Activated CD4-positive, alpha-beta memory T cell treated with anti-CD3 and anti-CD28 coated beads, Interleukin-2, amount 10 ng/mL, durations not matched to agents 7 days and 5 days (primary cell): ENCODE results near the gene ABHD14A. TPM values are rescaled to one million over a fixed set of nuclear protein-coding genes. Genes with fewer than 3 reads are reported as not detected.
"Not testable (repeated sequence)": the region's sequence is repeated elsewhere in the genome, so short reads cannot be mapped to it uniquely, and the experiment has no call there.

Experiments
- CTCF ChIA-PET: fragments of 350-600 bp; sonication (Branson Sonifier 250); formaldehyde crosslinking; loops from one replicate; lab custom pipeline; 2021; ENCODE audit warnings: antibody characterized with exemption, inconsistent platforms; lab: Charles Lee
- POLR2A ChIA-PET: fragments of 350-600 bp; sonication (Branson Sonifier 250); formaldehyde crosslinking; loops from one replicate; lab custom pipeline; 2021; ENCODE audit warnings: antibody characterized with exemption; lab: Charles Lee
- DNase-seq: peaks from one replicate; pipeline ENCODE4 v3.0.0-alpha.2; 2020
- H3K27ac Mint-ChIP-seq: one replicate; pipeline ENCODE4 v1.8.0; 2021; ENCODE audit warnings: mild to moderate bottlenecking, mixed read lengths
- H3K27me3 Mint-ChIP-seq: one replicate; pipeline ENCODE4 v1.8.0; 2021; ENCODE audit warnings: mixed read lengths
- H3K36me3 Mint-ChIP-seq: one replicate; pipeline ENCODE4 v1.8.0; 2021; ENCODE audit warnings: low read depth, mixed read lengths
- H3K4me1 Mint-ChIP-seq: one replicate; pipeline ENCODE4 v1.8.0; 2021; ENCODE audit warnings: mixed read lengths
- H3K4me3 Mint-ChIP-seq: one replicate; pipeline ENCODE4 v1.8.0; 2021; ENCODE audit warnings: mild to moderate bottlenecking, mixed read lengths
- H3K9me3 Mint-ChIP-seq: one replicate; pipeline ENCODE4 v1.8.0; 2021; ENCODE audit warnings: mixed read lengths
- total RNA-seq, 2 experiments: library from RNA; stranded (reverse); gene quantifications; one replicate each; pipeline ENCODE4 v1.2.3, GENCODE V29; 2021

Gene ABHD14A
- total RNA-seq, 2 experiments from 2014 or later: 10.8 to 13.3 TPM

DNA sequence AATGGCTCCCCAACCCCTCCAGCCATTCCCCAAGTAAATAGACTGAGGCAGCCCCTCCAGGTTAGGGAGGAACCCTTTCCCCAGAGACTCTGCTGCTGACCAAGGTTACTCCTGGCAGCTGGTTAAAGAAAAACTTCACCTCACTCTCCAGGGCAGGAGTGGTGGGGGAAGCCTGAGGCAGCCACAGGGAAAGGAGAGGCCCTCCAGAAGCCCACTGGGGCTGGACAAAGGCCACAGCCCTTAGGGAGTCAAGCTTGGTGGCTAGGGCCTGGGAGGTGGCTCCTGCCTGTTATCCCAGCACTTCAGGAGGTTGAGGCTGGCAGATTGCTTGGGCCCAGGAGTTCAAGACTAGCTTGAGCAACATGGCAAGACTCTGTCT is 9.4 kb downstream of the ABHD14A start:
- Mint-ChIP-seq H3K4me1 (peaks cover 30% of the 10 kb centered on the region), H3K27me3 (no peaks in the 10 kb centered on the region), H3K9me3 (no peaks in the 10 kb centered on the region), H3K27ac (peak overlapping the region; percentile 92), H3K36me3 (peaks cover 8% of the 10 kb centered on the region), H3K4me3 (peak overlapping the region; percentile 44)
- ChIA-PET CTCF (interaction anchor here (1.0 to 4.5 kb wide), 5 partner anchors 10 to 139 kb away, joined by 3 to 43 read pairs (median 5); partner anchors contain the start of genes ABHD14A, ABHD14B, PARP3 and RRP9), POLR2A (interaction anchor here (1.4 to 7.6 kb wide), 6 partner anchors 8 to 72 kb away, joined by 4 to 78 read pairs (median 26); partner anchors contain the start of genes ABHD14A, ABHD14B, DUSP7 and PARP3)
- DNase-seq: no peak

DNA sequence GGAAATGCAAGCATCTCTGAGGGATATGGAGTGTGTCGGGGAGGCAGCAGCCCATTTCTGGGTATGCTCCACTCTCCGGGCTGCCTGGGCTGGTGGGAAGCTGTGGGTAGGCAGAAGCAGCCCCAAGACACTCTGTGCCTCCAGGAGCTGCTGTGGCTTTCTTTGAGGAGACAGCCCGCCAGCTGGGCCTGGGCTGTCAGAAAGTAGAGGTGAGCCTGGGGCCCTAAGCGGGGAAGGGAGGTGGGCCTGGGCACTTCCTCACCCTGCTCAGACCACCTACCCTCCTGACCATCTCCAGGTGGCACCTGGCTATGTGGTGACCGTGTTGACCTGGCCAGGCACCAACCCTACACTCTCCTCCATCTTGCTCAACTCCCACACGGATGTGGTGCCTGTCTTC is 10.2 kb downstream of the ABHD14A start:
- POLR2A ChIA-PET: interaction anchor here (2.7 to 7.6 kb wide), 4 partner anchors 7 to 43 kb away, joined by 15 to 78 read pairs (median 39); partner anchors contain the start of genes ABHD14A, ABHD14B, PARP3 and RPL29
- CTCF ChIA-PET: interaction anchor here (1.0 to 4.5 kb wide), 4 partner anchors 11 to 138 kb away, joined by 3 to 43 read pairs (median 11); partner anchors contain the start of genes ABHD14A, ABHD14B, PARP3 and RRP9
- DNase-seq: no peak
- no peak overlapping the region for H3K4me3 Mint-ChIP-seq
- H3K27ac Mint-ChIP-seq: peak overlapping the region; percentile 64
- H3K27me3 Mint-ChIP-seq: no peaks in the 10 kb centered on the region
- peaks cover 30% of the 10 kb centered on the region for H3K4me1 Mint-ChIP-seq
- peaks cover 8% of the 10 kb centered on the region for H3K36me3 Mint-ChIP-seq
- H3K9me3 Mint-ChIP-seq: no peaks in the 10 kb centered on the region

DNA sequence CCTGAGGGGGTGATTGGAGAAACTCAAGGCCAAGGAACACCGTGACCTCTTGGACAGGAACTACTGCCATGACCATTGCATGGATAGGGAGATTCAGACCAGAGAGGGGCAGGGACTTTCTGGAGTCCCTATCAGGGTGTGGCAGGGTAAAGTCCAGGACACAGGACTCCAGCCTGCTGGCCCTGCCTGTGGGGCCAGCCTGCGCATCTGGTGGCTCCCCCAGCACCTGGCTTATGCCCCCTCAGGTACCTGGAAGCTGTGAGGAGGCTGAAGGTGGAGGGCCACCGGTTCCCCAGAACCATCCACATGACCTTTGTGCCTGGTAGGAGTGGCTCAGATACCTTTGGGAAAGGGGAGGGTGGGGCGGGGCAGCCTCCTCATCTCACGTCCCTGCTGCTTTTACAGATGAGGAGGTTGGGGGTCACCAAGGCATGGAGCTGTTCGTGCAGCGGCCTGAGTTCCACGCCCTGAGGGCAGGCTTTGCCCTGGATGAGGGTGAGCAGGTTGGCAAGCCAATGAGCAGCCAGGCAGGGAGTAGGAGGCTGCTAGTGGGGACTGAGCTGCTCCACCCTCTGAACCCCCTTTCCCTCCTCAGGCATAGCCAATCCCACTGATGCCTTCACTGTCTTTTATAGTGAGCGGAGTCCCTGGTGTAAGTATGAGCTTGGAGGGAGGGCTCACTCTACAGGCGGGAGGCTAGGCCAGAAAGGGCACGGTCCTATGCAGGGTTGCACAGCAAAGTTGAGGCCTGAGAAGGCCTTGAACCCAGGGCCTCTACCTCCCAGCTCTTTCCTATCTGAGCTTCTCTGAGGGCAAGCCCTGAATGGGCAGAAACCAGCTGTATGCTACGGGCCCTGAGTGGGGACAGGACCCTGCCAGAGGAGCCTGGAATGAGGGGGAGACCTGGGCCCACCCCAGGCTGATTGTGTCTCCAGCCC is 11.4 kb downstream of the ABHD14A start:
- no peak overlapping the region for H3K4me3 Mint-ChIP-seq
- CTCF ChIA-PET: no interaction called here

DNA sequence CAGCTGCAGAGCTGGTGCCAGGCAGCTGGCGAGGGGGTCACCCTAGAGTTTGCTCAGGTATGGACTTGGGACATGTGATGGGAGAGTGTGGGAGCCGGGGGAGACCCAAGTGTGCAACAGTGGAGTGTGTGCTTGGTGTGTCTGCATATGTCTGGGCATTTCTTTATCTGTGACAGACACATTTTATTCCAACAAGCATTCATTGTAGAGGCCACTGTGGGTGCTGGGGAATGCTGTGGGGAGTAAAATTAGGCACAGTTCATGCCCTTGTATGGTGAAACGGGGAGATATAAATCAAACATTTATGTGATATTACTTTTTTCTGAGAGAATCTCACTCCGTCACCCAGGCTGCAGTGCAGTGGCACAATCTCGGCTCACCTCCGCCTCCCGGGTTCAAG is 12.7 kb downstream of the ABHD14A start:
- Mint-ChIP-seq H3K36me3 (peaks cover 15% of the 10 kb centered on the region), H3K4me3 (no peak overlapping the region), H3K27ac (no peak overlapping the region), H3K9me3 (no peaks in the 10 kb centered on the region), H3K27me3 (no peaks in the 10 kb centered on the region), H3K4me1 (peaks cover 28% of the 10 kb centered on the region)
- ChIA-PET CTCF (no interaction called here), POLR2A (interaction anchor here (7.6 kb wide), 1 partner anchor 8 kb away, joined by 78 read pairs; the partner anchor contains the start of gene RPL29)
- DNase-seq: no peak

More for the DNA sequence above, 11.4 kb downstream of the ABHD14A start:
- no peak for DNase-seq
- no peak overlapping the region for H3K27ac Mint-ChIP-seq
- H3K4me1 Mint-ChIP-seq: peaks cover 29% of the 10 kb centered on the region
- H3K36me3 Mint-ChIP-seq: peaks cover 11% of the 10 kb centered on the region
- H3K27me3 Mint-ChIP-seq: no peaks in the 10 kb centered on the region
- POLR2A ChIA-PET: interaction anchor here (7.6 kb wide), 1 partner anchor 9 kb away, joined by 78 read pairs; the partner anchor contains the start of gene RPL29
- no peaks in the 10 kb centered on the region for H3K9me3 Mint-ChIP-seq

DNA sequence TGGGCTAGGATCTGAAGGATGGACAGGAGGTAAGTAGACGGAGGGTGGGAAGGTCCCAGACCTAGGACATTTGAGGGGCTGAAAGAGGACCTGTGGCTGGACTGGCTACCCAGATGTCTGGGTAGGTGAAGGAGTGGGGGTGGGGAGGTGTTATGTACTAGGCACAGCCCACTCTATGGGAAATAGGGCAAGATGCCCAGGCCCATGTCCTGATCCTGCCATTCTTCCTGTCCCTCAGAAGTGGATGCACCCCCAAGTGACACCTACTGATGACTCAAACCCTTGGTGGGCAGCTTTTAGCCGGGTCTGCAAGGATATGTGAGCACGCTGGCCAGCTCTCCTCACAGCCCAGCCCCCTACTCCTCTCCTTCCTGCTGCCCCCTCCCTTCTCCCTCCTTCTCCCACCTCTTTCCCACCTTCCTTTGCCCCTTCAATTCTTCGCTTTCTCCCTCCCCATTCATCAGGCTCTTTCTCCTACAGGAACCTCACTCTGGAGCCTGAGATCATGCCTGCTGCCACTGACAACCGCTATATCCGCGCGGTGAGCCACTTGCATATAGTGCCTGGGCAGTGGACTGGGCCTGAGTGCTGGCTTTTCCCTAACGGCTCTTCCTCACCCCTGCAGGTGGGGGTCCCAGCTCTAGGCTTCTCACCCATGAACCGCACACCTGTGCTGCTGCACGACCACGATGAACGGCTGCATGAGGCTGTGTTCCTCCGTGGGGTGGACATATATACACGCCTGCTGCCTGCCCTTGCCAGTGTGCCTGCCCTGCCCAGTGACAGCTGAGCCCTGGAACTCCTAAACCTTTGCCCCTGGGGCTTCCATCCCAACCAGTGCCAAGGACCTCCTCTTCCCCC is 13.7 kb downstream of the ABHD14A start:
- Mint-ChIP-seq H3K27me3 (no peaks in the 10 kb centered on the region), H3K27ac (peak overlapping the region; percentile 24), H3K36me3 (peaks cover 19% of the 10 kb centered on the region), H3K4me3 (no peak overlapping the region), H3K9me3 (no peaks in the 10 kb centered on the region), H3K4me1 (peaks cover 29% of the 10 kb centered on the region)
- ChIA-PET POLR2A (no interaction called here), CTCF (no interaction called here)
- no peak for DNase-seq

DNA sequence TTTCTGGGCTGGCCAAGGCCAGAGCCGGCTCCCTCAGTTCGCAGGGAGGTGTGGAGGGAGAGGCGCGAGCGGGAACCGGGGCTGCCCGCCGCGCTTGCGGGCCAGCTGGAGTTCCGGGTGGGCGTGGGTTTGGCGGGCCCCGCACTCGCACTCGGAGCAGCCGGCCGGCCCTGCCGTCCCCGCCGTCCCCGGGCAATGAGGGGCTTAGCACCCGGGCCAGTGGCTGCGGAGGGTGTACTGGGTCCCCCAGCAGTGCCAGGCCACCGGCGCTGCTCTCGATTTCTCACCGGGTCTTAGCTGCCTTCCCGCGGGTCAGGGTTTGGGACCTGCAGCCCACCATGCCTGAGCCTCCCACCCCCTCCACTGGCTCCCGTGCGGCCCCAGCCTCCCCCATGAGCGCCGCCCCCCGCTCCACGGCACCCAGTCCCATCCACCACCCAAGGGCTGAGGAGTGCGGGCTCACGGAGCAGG is 15.7 kb downstream of the ABHD14A start:
- not testable (repeated sequence) for H3K27me3 Mint-ChIP-seq, H3K9me3 Mint-ChIP-seq, DNase-seq, H3K27ac Mint-ChIP-seq, H3K4me3 Mint-ChIP-seq
- Mint-ChIP-seq H3K4me1 (peaks cover 37% of the 10 kb centered on the region), H3K36me3 (peaks cover 39% of the 10 kb centered on the region)
- ChIA-PET POLR2A (interaction anchor here (1.2 to 3.1 kb wide), 2 partner anchors 11 to 48 kb away, joined by 4 to 11 read pairs; partner anchors contain the start of genes PARP3 and RRP9), CTCF (interaction anchor here (1.9 kb wide), 1 partner anchor 17 kb away, joined by 5 read pairs; the partner anchor contains the start of gene ABHD14B)

DNA sequence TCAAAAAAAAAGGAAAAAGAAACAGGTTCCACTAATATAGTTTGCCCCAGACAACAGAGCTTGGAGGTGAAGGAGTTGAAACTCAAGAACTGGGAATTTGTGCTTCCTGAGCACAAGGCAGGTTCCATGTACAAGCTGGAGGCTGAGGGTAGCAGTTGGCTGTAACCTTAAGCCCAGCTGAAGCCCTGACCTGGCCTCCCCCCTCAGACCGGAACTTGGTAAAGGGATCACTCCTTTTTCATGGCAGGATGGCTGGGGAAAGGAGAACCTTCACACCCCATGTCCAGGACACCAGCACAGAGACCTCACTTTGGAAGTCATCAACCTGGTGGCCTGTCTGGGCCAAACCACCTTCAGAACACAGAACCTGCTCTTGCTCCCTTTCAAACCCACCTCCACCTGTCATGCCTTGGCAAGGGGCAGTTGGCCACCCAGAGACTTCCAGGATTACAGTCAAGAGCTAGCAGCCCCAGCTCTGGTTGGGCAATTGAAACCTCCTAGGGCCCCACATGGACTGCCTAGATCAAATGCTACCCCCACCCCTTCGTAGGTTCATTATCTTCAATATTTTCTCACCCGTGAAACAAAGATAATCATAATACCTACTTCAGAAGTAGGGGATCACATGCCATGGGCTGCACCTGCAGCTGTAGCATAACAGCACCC is 17.3 kb downstream of the ABHD14A start:
- H3K27me3 Mint-ChIP-seq: peaks cover 1% of the 10 kb centered on the region
- ChIA-PET POLR2A (interaction anchor here (0.7 to 3.1 kb wide), 8 partner anchors 9 to 268 kb away, joined by 3 to 38 read pairs (median 4); partner anchors contain the start of genes ABHD14A, ABHD14B, ACY1 and DUSP7), CTCF (interaction anchor here (1.5 to 2.0 kb wide), 4 partner anchors 9 to 50 kb away, joined by 3 to 9 read pairs (median 6); partner anchors contain the start of genes ABHD14B, PARP3 and RRP9)
- peak overlapping the region; percentile 16 for H3K27ac Mint-ChIP-seq
- peaks cover 46% of the 10 kb centered on the region for H3K4me1 Mint-ChIP-seq
- H3K36me3 Mint-ChIP-seq: peaks cover 43% of the 10 kb centered on the region
- H3K9me3 Mint-ChIP-seq: no peaks in the 10 kb centered on the region
- DNase-seq: no peak
- H3K4me3 Mint-ChIP-seq: no peak overlapping the region

DNA sequence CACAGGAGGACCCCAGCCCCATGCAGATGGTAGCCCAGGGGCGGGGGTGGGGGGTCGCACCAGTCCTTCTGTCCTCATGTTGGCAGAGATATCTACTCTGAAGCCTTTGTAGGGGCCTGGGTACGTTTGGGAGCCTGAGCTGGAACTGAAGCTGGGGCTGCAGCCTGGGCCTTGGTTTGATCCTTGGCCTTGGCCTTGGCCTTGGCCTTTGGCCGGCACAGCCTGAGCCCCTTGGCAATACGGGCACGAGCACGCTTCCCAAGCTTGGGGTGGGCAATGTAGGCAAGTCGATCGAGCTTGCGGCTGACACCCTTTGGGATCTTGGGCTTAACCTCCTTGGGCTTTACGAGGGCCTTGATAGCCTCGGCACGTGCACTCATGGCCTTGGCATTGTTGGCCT is 18.8 kb downstream of the ABHD14A start:
- ChIA-PET POLR2A (interaction anchor here (1.4 to 3.1 kb wide), 6 partner anchors 10 to 227 kb away, joined by 3 to 78 read pairs (median 22); partner anchors contain the start of genes ACY1, DUSP7, PARP3 and RRP9), CTCF (interaction anchor here (1.5 to 3.0 kb wide), 4 partner anchors 8 to 52 kb away, joined by 7 to 16 read pairs (median 10); partner anchors contain the start of genes ABHD14B, ACY1, PARP3 and RRP9)
- H3K9me3 Mint-ChIP-seq, DNase-seq, H3K27me3 Mint-ChIP-seq, H3K27ac Mint-ChIP-seq: not testable (repeated sequence)
- H3K4me3 Mint-ChIP-seq: peak overlapping the region; percentile 100
- H3K4me1 Mint-ChIP-seq: peaks cover 46% of the 10 kb centered on the region
- peaks cover 43% of the 10 kb centered on the region for H3K36me3 Mint-ChIP-seq

DNA sequence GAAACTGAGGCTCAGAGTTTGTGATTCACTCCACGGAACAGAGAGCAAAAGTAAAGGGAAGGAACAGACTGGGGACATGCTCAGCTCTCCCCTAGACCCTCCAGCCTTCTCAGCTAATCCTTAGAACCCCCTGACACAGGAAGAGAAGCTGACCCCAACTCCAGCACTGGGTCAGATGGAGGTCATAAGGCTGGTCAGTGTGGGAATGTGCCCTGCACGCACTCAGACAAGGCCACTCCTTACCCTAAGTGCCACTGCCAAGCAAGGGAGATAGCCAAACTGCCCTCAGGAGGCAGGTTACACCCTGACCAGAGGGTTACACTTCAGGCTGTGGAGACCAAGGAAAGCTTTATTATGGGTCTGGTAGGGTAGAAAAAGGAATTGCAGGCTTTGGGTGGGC is 19.7 kb downstream of the ABHD14A start:
- CTCF ChIA-PET: interaction anchor here (0.9 to 3.0 kb wide), 5 partner anchors 12 to 160 kb away, joined by 3 to 16 read pairs (median 7); partner anchors contain the start of genes ABHD14B, ACY1, PARP3 and RRP9
- peaks cover 46% of the 10 kb centered on the region for H3K4me1 Mint-ChIP-seq
- no peaks in the 10 kb centered on the region for H3K9me3 Mint-ChIP-seq
- H3K4me3 Mint-ChIP-seq: peak overlapping the region; percentile 100
- POLR2A ChIA-PET: interaction anchor here (1.4 to 3.0 kb wide), 8 partner anchors 10 to 284 kb away, joined by 3 to 78 read pairs (median 18); partner anchors contain the start of genes ABHD14A, ABHD14B, ACY1 and DUSP7
- peaks cover 10% of the 10 kb centered on the region for H3K27me3 Mint-ChIP-seq
- H3K36me3 Mint-ChIP-seq: peaks cover 43% of the 10 kb centered on the region
- DNase-seq: no peak
- H3K27ac Mint-ChIP-seq: peak overlapping the region; percentile 99

DNA sequence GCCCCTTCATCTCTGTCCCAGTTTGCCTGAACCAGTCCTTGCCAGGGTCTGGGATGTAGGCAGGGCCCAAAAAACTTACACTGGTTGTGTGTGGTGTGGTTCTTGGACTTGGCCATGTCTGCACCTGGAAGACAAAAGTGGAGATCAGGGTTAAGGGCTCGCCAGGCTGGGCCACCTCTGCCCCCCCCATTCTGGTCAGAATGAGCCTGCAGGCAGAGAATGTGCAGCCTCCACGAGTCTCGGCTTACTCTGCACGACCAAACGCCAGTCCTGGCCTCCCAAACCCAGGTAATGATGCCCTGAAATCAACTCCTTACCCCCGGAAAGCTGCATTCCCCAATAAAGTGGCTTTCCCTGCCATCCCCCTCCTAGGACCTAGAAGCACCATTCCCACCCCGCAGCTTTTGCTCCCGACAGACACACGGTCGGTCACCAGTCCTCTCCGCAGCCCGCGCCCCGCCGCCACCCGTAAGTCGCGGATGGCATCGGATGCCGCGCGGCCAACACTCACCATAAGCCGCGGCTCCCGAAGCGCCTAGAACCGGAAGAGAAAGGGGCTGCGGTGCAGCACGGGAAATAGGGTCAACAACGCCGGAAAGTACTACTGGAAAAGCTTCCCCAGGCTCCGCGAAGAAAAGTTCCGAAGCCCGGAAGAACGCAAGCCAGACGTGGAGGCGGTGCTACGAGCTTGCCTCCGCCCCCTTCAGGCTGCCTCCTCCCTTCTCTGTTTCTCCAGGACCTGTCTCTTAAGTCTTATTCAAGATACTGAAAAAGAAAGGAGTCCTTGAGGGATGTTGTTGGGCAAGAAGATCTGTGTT is 20.7 kb downstream of the ABHD14A start, which contains the start of gene RPL29:
TSS of gene RPL29 (minus strand) at position 550 of the 818 bp plus-strand sequence. CDS start at position 116, 434 bp downstream.
- CTCF ChIA-PET: interaction anchor here (0.7 to 3.0 kb wide), 23 partner anchors 13 to 493 kb away, joined by 3 to 16 read pairs (median 4); partner anchors contain the start of genes ABHD14B, ACY1, PARP3 and POC1A
- Mint-ChIP-seq H3K27ac (peak within 1 kb of the TSS; percentile 99), H3K27me3 (peaks cover 10% of the 10 kb centered on the region), H3K36me3 (peaks cover 43% of the 10 kb centered on the region), H3K4me3 (peak within 1 kb of the TSS; percentile 100), H3K9me3 (no peaks in the 10 kb centered on the region), H3K4me1 (peaks cover 46% of the 10 kb centered on the region)
- POLR2A ChIA-PET: interaction anchor here (0.6 to 3.0 kb wide), 20 partner anchors 11 to 325 kb away, joined by 3 to 78 read pairs (median 4); partner anchors contain the start of genes ABHD14A, ABHD14B, ACY1 and DUSP7
- peak; percentile 94 for DNase-seq
